HepG2 (cell line): ENCODE measurements around the gene RPS6KL1. TPM values are rescaled to one million over a fixed set of nuclear protein-coding genes. Genes with fewer than 3 reads are reported as not detected.

Experiments used
- ATAC-seq: fragments of 200-7000 bp; cut with Tn5 transposase; 3 replicates; pipeline ENCODE4 v1.9.1; 2020; ENCODE audit warnings: mild to moderate bottlenecking, moderate library complexity
- BruUV-seq: library from RNA; stranded (reverse); fragments of 400-500 nt; replicated peaks from 2 replicates; lab custom pipeline; 2021; lab: Mats Ljungman, UMichigan
- CTCF ChIA-PET: fragments of 300-600 bp; formaldehyde crosslinking; extraction: SDS; loops from one replicate; lab custom pipeline; 2021; ENCODE audit warnings: low total read pairs, inconsistent platforms, low intra/inter-chr PET ratio; lab: Yijun Ruan, JAX
- POLR2A ChIA-PET: fragments of 350-600 bp; sonication (Branson Sonifier 250); formaldehyde crosslinking; loops from one replicate; lab custom pipeline; 2020; ENCODE audit warnings: antibody characterized with exemption, inconsistent platforms; lab: Yijun Ruan, JAX
- DNase-seq: peaks from one replicate; pipeline ENCODE4 v3.0.0-alpha.2; 2015; ENCODE audit warnings: low spot score
- FAIRE-seq: peaks from 3 replicates; lab custom pipeline; 2011; peaks lifted over from hg19 to GRCh38; lab: Jason Lieb, UNC
- H2AFZ ChIP-seq: one replicate; pipeline ENCODE4 v1.6.1; 2011; ENCODE audit warnings: low read length, inconsistent platforms
- H3K27ac ChIP-seq: fragments of 300-600 bp; 3 replicates; pipeline ENCODE4 v1.8.0; 2011; ENCODE audit warnings: mixed run types, mild to moderate bottlenecking, mixed read lengths, low read length, inconsistent platforms; ENCODE audit not compliant: insufficient read depth; ENCODE audit errors: extremely low read length
- H3K27me3 ChIP-seq, 2 experiments: fragments of 200-600 bp in 1 of 2; 2 replicates in 1 of 2; 3 replicates in 1 of 2; pipeline versions ENCODE4 v1.6.0 to v1.8.0; 2011; ENCODE audit warnings: low read length in 2 of 2, mild to moderate bottlenecking in 2 of 2, moderate library complexity in 2 of 2, inconsistent platforms in 1 of 2; ENCODE audit not compliant: insufficient read depth in 2 of 2, control insufficient read depth in 1 of 2
- H3K36me3 ChIP-seq, 2 experiments: fragments of 200-600 bp in 1 of 2; replicated peaks in 1 of 2; 2 replicates in 1 of 2; 3 replicates in 1 of 2; pipeline versions ENCODE4 v1.5.1 to v1.8.0; 2011; ENCODE audit warnings: low read length in 2 of 2, inconsistent platforms in 1 of 2; ENCODE audit not compliant: insufficient read depth in 2 of 2, control insufficient read depth in 1 of 2
- H3K4me1 ChIP-seq: 2 replicates; pipeline ENCODE4 v1.5.1; 2012; ENCODE audit warnings: low read length, inconsistent platforms; ENCODE audit not compliant: insufficient read depth
- H3K4me2 ChIP-seq: 2 replicates; pipeline ENCODE4 v1.6.0; 2011; ENCODE audit warnings: low read depth, low read length, inconsistent platforms
- H3K4me3 ChIP-seq, 3 experiments: fragments of 200-600 bp in 1 of 3; sonication (generic), shearing (Covaris generic) in 1 of 3; replicated peaks in 1 of 3; 2 replicates each; pipeline ENCODE4 v1.5.1; 2011 to 2016; ENCODE audit warnings: low read length in 3 of 3, inconsistent platforms in 2 of 3, low read depth in 2 of 3, mild to moderate bottlenecking in 2 of 3, control low read depth in 1 of 3, mixed read lengths in 1 of 3; ENCODE audit not compliant: insufficient read depth in 1 of 3
- H3K79me2 ChIP-seq: one replicate; pipeline ENCODE4 v1.6.1; 2011; ENCODE audit warnings: low read length, inconsistent platforms; ENCODE audit not compliant: insufficient read depth
- H3K9ac ChIP-seq: 2 replicates; pipeline ENCODE4 v1.6.0; 2011; ENCODE audit warnings: mild to moderate bottlenecking, low read depth, low read length, inconsistent platforms; ENCODE audit not compliant: insufficient read depth
- H3K9me3 ChIP-seq: 2 replicates; pipeline ENCODE4 v1.5.1; 2012; ENCODE audit warnings: mild to moderate bottlenecking, low read length
- H4K20me1 ChIP-seq: 2 replicates; pipeline ENCODE4 v1.6.0; 2011; ENCODE audit warnings: inconsistent platforms, mild to moderate bottlenecking, low read length, moderate library complexity; ENCODE audit not compliant: insufficient read depth
- GATAD1 ChIP-seq: IDR thresholded peaks from 2 replicates; pipeline ENCODE4 v1.6.1; 2016; ENCODE audit warnings: missing genetic modification reagents, missing compliant biosample characterization
- GTF2F1 ChIP-seq: fragments of 150-350 bp; IDR thresholded peaks from 2 replicates; pipeline ENCODE4 v1.6.1; 2014; ENCODE audit warnings: low read length
- KDM1A ChIP-seq: IDR thresholded peaks from 2 replicates; pipeline ENCODE4 v1.6.1; 2016; ENCODE audit warnings: missing compliant biosample characterization
- KDM6A ChIP-seq: IDR thresholded peaks from 2 replicates; pipeline ENCODE4 v1.6.1; 2016; ENCODE audit warnings: low read depth
- MIXL1 ChIP-seq: IDR thresholded peaks from 2 replicates; pipeline ENCODE4 v1.6.1; 2016
- NCOA2 ChIP-seq: sonication (generic); formaldehyde crosslinking; IDR thresholded peaks from 2 replicates; pipeline ENCODE4 v1.8.0; 2022; ENCODE audit warnings: inconsistent platforms
- NCOR1 ChIP-seq: fragments of 200-600 bp; sonication (generic); IDR thresholded peaks from 2 replicates; pipeline ENCODE4 v1.7.0; 2017; ENCODE audit warnings: antibody characterized with exemption, low read length, borderline replicate concordance
- RELA ChIP-seq: sonication (generic); formaldehyde crosslinking; IDR thresholded peaks from 2 replicates; pipeline ENCODE4 v1.4.0; 2020; ENCODE audit warnings: missing genetic modification reagents
- SALL2 ChIP-seq: sonication (generic); formaldehyde crosslinking; IDR thresholded peaks from 2 replicates; pipeline ENCODE4 v1.8.1; 2023; ENCODE audit warnings: mild to moderate bottlenecking, missing genetic modification reagents, inconsistent platforms
- SAP130 ChIP-seq: IDR thresholded peaks from 2 replicates; pipeline ENCODE4 v1.6.1; 2016; ENCODE audit warnings: low read depth
- STAG1 ChIP-seq: sonication (generic); formaldehyde crosslinking; IDR thresholded peaks from 2 replicates; pipeline ENCODE4 v1.4.0; 2020; ENCODE audit warnings: missing genetic modification reagents
- ZBTB8A ChIP-seq: sonication (generic); formaldehyde crosslinking; IDR thresholded peaks from 2 replicates; pipeline ENCODE4 v1.4.0; 2020; ENCODE audit warnings: mild to moderate bottlenecking, low read depth, missing genetic modification reagents, borderline replicate concordance
- ZMYM3 ChIP-seq: sonication (generic); formaldehyde crosslinking; IDR thresholded peaks from 2 replicates; pipeline ENCODE4 v1.5.1; 2020; ENCODE audit warnings: mild to moderate bottlenecking, missing genetic modification reagents
- ZNF235 ChIP-seq: sonication (generic); formaldehyde crosslinking; IDR thresholded peaks from 2 replicates; pipeline ENCODE4 v1.8.1; 2023; ENCODE audit warnings: mild to moderate bottlenecking, missing genetic modification reagents, borderline replicate concordance
- ZNF547 ChIP-seq: sonication (generic); formaldehyde crosslinking; IDR thresholded peaks from 2 replicates; pipeline ENCODE4 v1.5.1; 2020; ENCODE audit warnings: mild to moderate bottlenecking, missing genetic modification reagents
- ZNF670 ChIP-seq: sonication (generic); formaldehyde crosslinking; IDR thresholded peaks from 2 replicates; pipeline ENCODE4 v1.8.0; 2022; ENCODE audit warnings: mild to moderate bottlenecking, missing genetic modification reagents, borderline replicate concordance
- ZSCAN31 ChIP-seq: sonication (generic); formaldehyde crosslinking; IDR thresholded peaks from 2 replicates; pipeline ENCODE4 v1.5.0; 2020; ENCODE audit warnings: low read depth, mild to moderate bottlenecking, missing genetic modification reagents
- WGBS: methylation state at CpG from one replicate; pipeline ENCODE4 v1.1.6; 2017; ENCODE audit warnings: low lambda C conversion rate; 5-methylcytosine and 5-hydroxymethylcytosine counted together
- in situ Hi-C: cut with HindIII; loops from 2 replicates; pipeline ENCODE4 v1.10.0; 2017; ENCODE audit warnings: low pct_unique_long_range_greater_than_20kb; ENCODE audit not compliant: extremely low pct_ligation_motif_present
- intact Hi-C: fragments of 100-400 bp; cut with micrococcal nuclease; formaldehyde crosslinking; loops from one replicate; pipeline ENCODE4 v1.10.0; 2022; ENCODE audit not compliant: unreplicated experiment
- polyA plus RNA-seq, 8 experiments: library from polyadenylated mRNA; depleted of rRNA in 3 of 8; stranded (reverse) in 7 of 8; unstranded in 1 of 8; fragments of >200 nt; fragmentation: Illumina TruSeq in 4 of 8; extraction: Trizol in 4 of 8; gene quantifications; 2 replicates each; pipeline versions ENCODE4 v1.2.1 to v1.2.3, GENCODE V29; 2011 to 2016; ENCODE audit warnings: low read depth in 4 of 8, missing spikeins in 1 of 8, mixed read lengths in 1 of 8; ENCODE audit not compliant: insufficient read depth in 1 of 8
- total RNA-seq, 5 experiments: library from RNA; depleted of rRNA; stranded (reverse); fragments of >200 nt; fragmentation: Illumina TruSeq; extraction: Trizol; gene quantifications; 2 replicates each; pipeline ENCODE4 v1.2.3, GENCODE V29; 2016; ENCODE audit warnings: low read depth in 1 of 5
- TF ChIP-seq, protein P1 (sequence below), 2 experiments: IDR thresholded peaks; 2 replicates each; pipeline ENCODE4 v1.6.1; 2011 to 2012; ENCODE audit warnings: low read length in 2 of 2, borderline replicate concordance in 1 of 2, low read depth in 1 of 2, mild to moderate bottlenecking in 1 of 2, moderate library complexity in 1 of 2
- TF ChIP-seq, protein P2 (sequence below): sonication (generic); formaldehyde crosslinking; IDR thresholded peaks from 2 replicates; pipeline ENCODE4; 2020; ENCODE audit warnings: missing genetic modification reagents, mild to moderate bottlenecking, borderline replicate concordance

The RPS6KL1 gene
- total and polyA plus RNA-seq, 2 of the 13 experiments (the other 11 are each of a cell fraction or from before 2014, with no cell fraction given): 6.5 to 11.5 TPM

DNA sequence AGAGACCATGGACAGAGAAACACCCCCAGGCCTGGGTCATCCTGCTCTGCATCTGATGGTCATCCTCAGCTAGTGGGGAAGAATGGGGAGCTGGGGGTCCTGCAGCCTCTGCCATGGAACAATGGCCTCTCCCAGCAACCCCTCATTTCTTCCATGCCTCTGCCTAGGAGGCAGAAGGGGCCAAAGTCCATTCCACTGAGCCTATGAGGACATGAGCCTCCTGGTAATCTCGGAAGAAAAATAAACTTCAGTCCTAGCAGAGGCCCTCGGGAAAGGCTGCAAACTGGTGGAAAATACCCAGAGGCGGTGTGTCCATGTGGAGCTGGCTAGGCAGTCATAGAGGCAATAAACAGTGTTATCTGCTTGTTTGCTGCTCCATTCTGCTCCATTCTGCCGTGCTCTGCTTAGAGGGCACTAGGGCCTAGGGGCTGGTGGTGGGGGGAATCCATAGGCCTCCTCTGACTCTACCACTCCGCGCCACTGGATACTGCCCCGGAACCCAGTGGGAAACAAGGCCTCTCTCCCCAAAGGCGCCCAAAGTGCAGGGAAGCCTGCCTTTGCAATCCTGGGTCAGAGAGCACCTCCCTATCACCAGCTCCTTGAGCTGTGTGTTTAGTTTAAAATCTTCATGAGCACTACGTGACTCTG is 27.9 kb upstream of the RPS6KL1 start:
- FAIRE-seq (peak; percentile 91), DNase-seq (peak; percentile 84), ATAC-seq (peak; percentile 33)
- Histone ChIP-seq H3K9me3 (no peaks in the 10 kb centered on the region), H4K20me1 (no peaks in the 10 kb centered on the region), H3K27ac (peak overlapping the region; percentile 97), H2AFZ (no peak overlapping the region), H3K4me3 (peak overlapping the region; percentile 42 to 70 (median 53)), H3K9ac (peak overlapping the region; percentile 78), H3K27me3 (no peaks in the 10 kb centered on the region), H3K79me2 (peaks cover 15% of the 10 kb centered on the region), H3K36me3 (peaks cover 6 to 21% of the 10 kb centered on the region in 2 experiments; a peak in 4 of 5 replicates), H3K4me2 (peak overlapping the region; percentile 92), H3K4me1 (peaks cover 57% of the 10 kb centered on the region)
- CTCF ChIA-PET: no interaction called here
- in situ Hi-C loops (loop anchor here (5.0 kb wide), 1 partner anchor 51 kb away; the partner anchor contains the start of gene EIF2B2), intact Hi-C loops (no loop called here)
- POLR2A ChIA-PET: interaction anchor here (0.7 to 2.6 kb wide), 20 partner anchors 9 to 119 kb away, joined by 3 to 16 read pairs (median 4); partner anchors contain the start of genes ACYP1, EIF2B2, RPS6KL1 and ZC2HC1C
- WGBS: 0% methylated on average over 3 of the region's 9 CpGs
- BruUV-seq: no TSS peak
- TF ChIP-seq, protein P1, sequence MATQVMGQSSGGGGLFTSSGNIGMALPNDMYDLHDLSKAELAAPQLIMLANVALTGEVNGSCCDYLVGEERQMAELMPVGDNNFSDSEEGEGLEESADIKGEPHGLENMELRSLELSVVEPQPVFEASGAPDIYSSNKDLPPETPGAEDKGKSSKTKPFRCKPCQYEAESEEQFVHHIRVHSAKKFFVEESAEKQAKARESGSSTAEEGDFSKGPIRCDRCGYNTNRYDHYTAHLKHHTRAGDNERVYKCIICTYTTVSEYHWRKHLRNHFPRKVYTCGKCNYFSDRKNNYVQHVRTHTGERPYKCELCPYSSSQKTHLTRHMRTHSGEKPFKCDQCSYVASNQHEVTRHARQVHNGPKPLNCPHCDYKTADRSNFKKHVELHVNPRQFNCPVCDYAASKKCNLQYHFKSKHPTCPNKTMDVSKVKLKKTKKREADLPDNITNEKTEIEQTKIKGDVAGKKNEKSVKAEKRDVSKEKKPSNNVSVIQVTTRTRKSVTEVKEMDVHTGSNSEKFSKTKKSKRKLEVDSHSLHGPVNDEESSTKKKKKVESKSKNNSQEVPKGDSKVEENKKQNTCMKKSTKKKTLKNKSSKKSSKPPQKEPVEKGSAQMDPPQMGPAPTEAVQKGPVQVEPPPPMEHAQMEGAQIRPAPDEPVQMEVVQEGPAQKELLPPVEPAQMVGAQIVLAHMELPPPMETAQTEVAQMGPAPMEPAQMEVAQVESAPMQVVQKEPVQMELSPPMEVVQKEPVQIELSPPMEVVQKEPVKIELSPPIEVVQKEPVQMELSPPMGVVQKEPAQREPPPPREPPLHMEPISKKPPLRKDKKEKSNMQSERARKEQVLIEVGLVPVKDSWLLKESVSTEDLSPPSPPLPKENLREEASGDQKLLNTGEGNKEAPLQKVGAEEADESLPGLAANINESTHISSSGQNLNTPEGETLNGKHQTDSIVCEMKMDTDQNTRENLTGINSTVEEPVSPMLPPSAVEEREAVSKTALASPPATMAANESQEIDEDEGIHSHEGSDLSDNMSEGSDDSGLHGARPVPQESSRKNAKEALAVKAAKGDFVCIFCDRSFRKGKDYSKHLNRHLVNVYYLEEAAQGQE (IDR thresholded peaks at IDR 0.05; ENCODE audit: borderline replicate concordance in 1 of 2, low read depth in 1 of 2, low read length in 2 of 2): no peak
- TF ChIP-seq KDM1A (CRISPR knock-in tag) (no peak), ZMYM3 (CRISPR knock-in tag) (peak; percentile 60; the same call in 1 of the 2 replicates), STAG1 (CRISPR knock-in tag) (no peak), ZNF235 (CRISPR knock-in tag) (no peak), KDM6A (CRISPR knock-in tag) (0 out of 2 replicates have a peak, but pooled peaks have one; percentile 59), RELA (CRISPR knock-in tag) (no peak), ZNF547 (CRISPR knock-in tag) (0 out of 2 replicates have a peak, but pooled peaks have one; percentile 24), NCOR1 (peak; percentile 62; the same call in 1 of the 2 replicates), MIXL1 (CRISPR knock-in tag) (peak; percentile 25; the same call in 1 of the 2 replicates), ZSCAN31 (peak; percentile 55; the same call in 1 of the 2 replicates), GATAD1 (CRISPR knock-in tag) (peak; percentile 34; the same call in 1 of the 2 replicates), SALL2 (no peak), NCOA2 (peak; percentile 14; the same call in 1 of the 2 replicates), GTF2F1 (no peak), SAP130 (peak; percentile 67), ZBTB8A (CRISPR knock-in tag) (no peak), ZNF670 (CRISPR knock-in tag) (peak; percentile 49; the same call in 1 of the 2 replicates)
- TF ChIP-seq, protein P2, sequence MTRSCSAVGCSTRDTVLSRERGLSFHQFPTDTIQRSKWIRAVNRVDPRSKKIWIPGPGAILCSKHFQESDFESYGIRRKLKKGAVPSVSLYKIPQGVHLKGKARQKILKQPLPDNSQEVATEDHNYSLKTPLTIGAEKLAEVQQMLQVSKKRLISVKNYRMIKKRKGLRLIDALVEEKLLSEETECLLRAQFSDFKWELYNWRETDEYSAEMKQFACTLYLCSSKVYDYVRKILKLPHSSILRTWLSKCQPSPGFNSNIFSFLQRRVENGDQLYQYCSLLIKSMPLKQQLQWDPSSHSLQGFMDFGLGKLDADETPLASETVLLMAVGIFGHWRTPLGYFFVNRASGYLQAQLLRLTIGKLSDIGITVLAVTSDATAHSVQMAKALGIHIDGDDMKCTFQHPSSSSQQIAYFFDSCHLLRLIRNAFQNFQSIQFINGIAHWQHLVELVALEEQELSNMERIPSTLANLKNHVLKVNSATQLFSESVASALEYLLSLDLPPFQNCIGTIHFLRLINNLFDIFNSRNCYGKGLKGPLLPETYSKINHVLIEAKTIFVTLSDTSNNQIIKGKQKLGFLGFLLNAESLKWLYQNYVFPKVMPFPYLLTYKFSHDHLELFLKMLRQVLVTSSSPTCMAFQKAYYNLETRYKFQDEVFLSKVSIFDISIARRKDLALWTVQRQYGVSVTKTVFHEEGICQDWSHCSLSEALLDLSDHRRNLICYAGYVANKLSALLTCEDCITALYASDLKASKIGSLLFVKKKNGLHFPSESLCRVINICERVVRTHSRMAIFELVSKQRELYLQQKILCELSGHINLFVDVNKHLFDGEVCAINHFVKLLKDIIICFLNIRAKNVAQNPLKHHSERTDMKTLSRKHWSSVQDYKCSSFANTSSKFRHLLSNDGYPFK (CRISPR knock-in tag): no peak; the same call in 1 of the 2 replicates
